ENCODE results near the gene NELL1. TPM values are rescaled to one million over a fixed set of nuclear protein-coding genes. Genes with fewer than 3 reads are reported as not detected.

Gene NELL1
- total RNA-seq, 1 donor from 2014 or later, result not detected

GRCh38 chr11:20729597-20730105 is 60.3 kb downstream of the NELL1 start:
- H2AFZ ChIP-seq (replicated peaks), result no peak overlapping the region
- H3K4me1 Mint-ChIP-seq, result no peaks in the 10 kb centered on the region
- DNase-seq (ENCODE audit: low spot score), result no peak
- no peaks in the 10 kb centered on the region for H3K36me3 ChIP-seq
- H3K27ac Mint-ChIP-seq, result no peak overlapping the region
- no peaks in the 10 kb centered on the region for H3K27me3 ChIP-seq
- H3K4me3 ChIP-seq, result no peak overlapping the region
- H3K4me2 ChIP-seq, result no peak overlapping the region
- peaks cover 4% of the 10 kb centered on the region for H3K4me1 ChIP-seq
- no peaks in the 10 kb centered on the region for H3K9me3 ChIP-seq (ENCODE audit: low read depth)
- H3K4me3 Mint-ChIP-seq, result no peak overlapping the region
- H4K20me1 ChIP-seq (ENCODE audit: low read depth), result no peaks in the 10 kb centered on the region
- H3K9ac ChIP-seq, result no peak overlapping the region
- no peaks in the 10 kb centered on the region for H3F3A ChIP-seq (ENCODE audit: low read depth)
- no peaks in the 10 kb centered on the region for H3K36me3 Mint-ChIP-seq
- no peaks in the 10 kb centered on the region for H3K79me2 ChIP-seq (ENCODE audit: low read depth)
- no peak for TF ChIP-seq EZH2 (IDR thresholded peaks at IDR 0.05)
- no peak for TF ChIP-seq CTCF (IDR thresholded peaks at IDR 0.05)
- no peak for TF ChIP-seq EZH2phosphoT487 (IDR thresholded peaks at IDR 0.05)
- peaks cover 7% of the 10 kb centered on the region for H3K9me3 Mint-ChIP-seq
- no peaks in the 10 kb centered on the region for H3K27me3 Mint-ChIP-seq (ENCODE audit: insufficient read depth, low read depth)
- no peak overlapping the region for H3K27ac ChIP-seq

- H3K4me1 ChIP-seq, result peaks cover 4% of the 10 kb centered on the region
- H3K36me3 ChIP-seq, result no peaks in the 10 kb centered on the region
- H3K4me3 ChIP-seq, result no peak overlapping the region
- H2AFZ ChIP-seq (replicated peaks), result no peak overlapping the region
- no peaks in the 10 kb centered on the region for H3F3A ChIP-seq (ENCODE audit: low read depth)
- peaks cover under 1% of the 10 kb centered on the region for H3K27me3 Mint-ChIP-seq (ENCODE audit: insufficient read depth, low read depth)
- H3K9me3 ChIP-seq (ENCODE audit: low read depth), result no peaks in the 10 kb centered on the region
- no peak overlapping the region for H3K27ac ChIP-seq
- no peak for DNase-seq (ENCODE audit: low spot score)
- peaks cover 7% of the 10 kb centered on the region for H3K9me3 Mint-ChIP-seq
- H3K27ac Mint-ChIP-seq, result no peak overlapping the region
- no peak overlapping the region for H3K4me2 ChIP-seq
- H3K36me3 Mint-ChIP-seq, result no peaks in the 10 kb centered on the region
- no peaks in the 10 kb centered on the region for H3K4me1 Mint-ChIP-seq
- H3K4me3 Mint-ChIP-seq, result no peak overlapping the region
- TF ChIP-seq EZH2phosphoT487 (IDR thresholded peaks at IDR 0.05), result no peak
- no peak for TF ChIP-seq CTCF (IDR thresholded peaks at IDR 0.05)
- no peak for TF ChIP-seq EZH2 (IDR thresholded peaks at IDR 0.05)
- no peak overlapping the region for H3K9ac ChIP-seq
- H3K27me3 ChIP-seq, result no peaks in the 10 kb centered on the region
- H3K79me2 ChIP-seq (ENCODE audit: low read depth), result no peaks in the 10 kb centered on the region
- H4K20me1 ChIP-seq (ENCODE audit: low read depth), result no peaks in the 10 kb centered on the region
These were observed 62.4 kb downstream of the NELL1 start for GRCh38 chr11:20731676-20732215.

GRCh38 chr11:20739107-20739506 is 69.7 kb downstream of the NELL1 start:
- Mint-ChIP-seq H3K4me1 (peaks cover 23% of the 10 kb centered on the region), H3K36me3 (no peaks in the 10 kb centered on the region), H3K9me3 (peaks cover 2% of the 10 kb centered on the region), H3K4me3 (no peak overlapping the region), H3K27ac (no peak overlapping the region), H3K27me3 (ENCODE audit: insufficient read depth, low read depth) (peaks cover 2% of the 10 kb centered on the region)
- Histone ChIP-seq H3K79me2 (ENCODE audit: low read depth) (no peaks in the 10 kb centered on the region), H2AFZ (replicated peaks) (no peak overlapping the region), H4K20me1 (ENCODE audit: low read depth) (no peaks in the 10 kb centered on the region), H3K4me1 (peaks cover 14% of the 10 kb centered on the region), H3F3A (ENCODE audit: low read depth) (no peaks in the 10 kb centered on the region), H3K4me3 (no peak overlapping the region), H3K9ac (no peak overlapping the region), H3K27ac (no peak overlapping the region), H3K27me3 (no peaks in the 10 kb centered on the region), H3K36me3 (no peaks in the 10 kb centered on the region), H3K9me3 (ENCODE audit: low read depth) (no peaks in the 10 kb centered on the region), H3K4me2 (no peak overlapping the region)
- no peak for DNase-seq (ENCODE audit: low spot score)
- no peak for TF ChIP-seq EZH2phosphoT487 (IDR thresholded peaks at IDR 0.05)
- no peak for TF ChIP-seq CTCF (IDR thresholded peaks at IDR 0.05)

Data from neural progenitor cell (in vitro differentiated cells).